ENCODE measurements around the gene CLEC2D. TPM values are rescaled to one million over a fixed set of nuclear protein-coding genes. Genes with fewer than 3 reads are reported as not detected.
"Not testable (repeated sequence)": the region's sequence is repeated elsewhere in the genome, so short reads cannot be mapped to it uniquely, and the experiment has no call there.

The CLEC2D gene
- total RNA-seq, 2 donors from 2014 or later = 151 to 173 TPM

GRCh38 chr12:9669019-9669326 is 540 bp upstream of the CLEC2D start:
- no peaks in the 10 kb centered on the region for H3K9me3 ChIP-seq (ENCODE audit: control insufficient read depth, low read length, poor library complexity, severe bottlenecking)
- peak overlapping the region; percentile 98 for H3K27ac Mint-ChIP-seq
- ATAC-seq = no peak
- DNase-seq = no peak
- H3K4me3 Mint-ChIP-seq = peak overlapping the region; percentile 86
- peaks cover 59% of the 10 kb centered on the region for H3K4me1 Mint-ChIP-seq
- H3K27me3 Mint-ChIP-seq = no peaks in the 10 kb centered on the region
- H3K36me3 Mint-ChIP-seq (ENCODE audit: low read depth) = peaks cover 23% of the 10 kb centered on the region

DNA sequence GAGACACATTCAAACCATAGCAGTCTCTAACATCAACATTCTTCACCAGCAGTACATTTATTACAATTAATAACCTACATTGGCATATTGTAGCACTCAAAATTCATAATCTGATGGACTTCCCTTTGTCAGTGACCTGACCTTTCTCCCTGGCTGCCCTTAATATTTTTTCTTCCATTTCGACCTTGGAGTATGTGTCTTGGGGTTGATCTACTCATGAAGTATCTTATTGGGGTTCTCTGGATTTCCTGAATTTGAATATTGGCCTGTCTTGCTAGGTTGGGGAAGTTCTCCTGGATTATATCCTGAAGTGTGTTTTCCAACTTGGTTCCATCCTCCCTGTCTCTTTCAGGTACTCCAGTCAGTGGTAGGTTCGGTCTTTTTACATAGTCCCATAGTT is 2.8 kb downstream of the CLEC2D start:
- peak overlapping the region; percentile 98 for H3K4me3 Mint-ChIP-seq
- not testable (repeated sequence) for ATAC-seq

DNA sequence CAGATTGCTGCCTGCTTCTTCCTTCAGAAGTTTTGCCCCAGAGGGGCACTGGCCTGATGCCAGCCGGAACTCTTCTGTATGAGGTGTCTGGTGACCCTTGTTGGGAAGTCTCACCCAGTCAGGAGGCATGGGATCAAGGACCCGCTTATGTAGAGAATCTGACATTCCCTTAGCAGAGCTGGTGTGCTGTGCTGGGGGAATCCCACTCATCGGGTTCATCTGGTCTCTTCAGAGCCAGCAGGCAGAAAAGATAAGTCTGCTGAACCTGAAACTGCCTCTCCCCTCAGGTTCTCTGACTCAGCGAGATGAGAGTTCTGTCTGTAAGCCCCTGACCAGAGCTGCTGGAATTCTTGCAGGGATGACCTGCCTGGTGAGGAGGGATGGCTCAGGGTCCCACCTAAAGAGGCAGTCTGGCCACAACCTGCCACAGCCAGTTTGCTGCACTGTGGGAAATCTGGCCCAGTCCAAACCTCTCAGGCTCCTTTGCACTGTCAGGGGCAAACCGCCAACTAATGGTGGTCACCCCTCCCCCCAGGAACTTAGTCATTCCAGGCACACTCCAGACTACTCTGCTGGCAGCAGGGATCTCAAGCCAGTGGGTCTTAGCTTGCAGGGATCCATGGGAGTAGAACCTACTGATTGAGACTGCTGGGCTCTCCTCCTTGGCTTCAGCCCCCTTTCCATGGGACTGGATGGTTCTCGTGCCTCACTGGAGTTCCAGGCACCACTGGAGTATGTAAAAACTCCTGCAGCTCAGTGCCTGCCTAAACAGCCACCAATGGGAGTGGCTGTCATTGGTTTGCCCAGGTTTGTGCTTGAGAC is 4.1 kb downstream of the CLEC2D start:
- Mint-ChIP-seq H3K4me3 (peak overlapping the region; percentile 98), H3K27me3 (no peaks in the 10 kb centered on the region), H3K4me1 (peaks cover 73% of the 10 kb centered on the region), H3K27ac (peak overlapping the region; percentile 98), H3K36me3 (ENCODE audit: low read depth) (peaks cover 23% of the 10 kb centered on the region)
- no peaks in the 10 kb centered on the region for H3K9me3 ChIP-seq (ENCODE audit: control insufficient read depth, low read length, poor library complexity, severe bottlenecking)
- peak; percentile 24 to 50 (median 26) for DNase-seq
- ATAC-seq = peak; percentile 66

More for the DNA sequence above, 2.8 kb downstream of the CLEC2D start:
- not testable (repeated sequence) for DNase-seq; H3K9me3 ChIP-seq (ENCODE audit: control insufficient read depth, low read length, poor library complexity, severe bottlenecking); H3K27me3 Mint-ChIP-seq
- H3K27ac Mint-ChIP-seq = peak overlapping the region; percentile 98
- H3K4me1 Mint-ChIP-seq = peaks cover 73% of the 10 kb centered on the region
- H3K36me3 Mint-ChIP-seq (ENCODE audit: low read depth) = peaks cover 22% of the 10 kb centered on the region

DNA sequence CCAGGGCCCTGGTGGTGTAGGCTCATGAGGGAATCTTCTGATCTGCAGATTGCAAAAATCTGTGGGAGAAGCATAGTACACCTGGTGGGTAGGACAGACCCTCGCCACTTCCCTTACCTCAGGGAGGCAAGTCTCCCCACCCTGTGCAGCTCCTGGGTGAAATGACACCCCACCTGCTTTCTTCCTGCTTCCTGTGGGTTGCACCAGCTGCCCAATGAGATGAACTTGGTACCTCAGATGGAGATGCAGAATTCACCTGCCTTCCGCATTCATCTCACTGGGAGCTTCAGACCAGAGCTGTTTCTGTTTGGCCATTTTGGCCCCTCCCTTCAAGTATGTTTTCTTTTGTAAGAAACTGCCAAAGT is 4.7 kb downstream of the CLEC2D start:
- H3K4me1 Mint-ChIP-seq = peaks cover 72% of the 10 kb centered on the region
- H3K9me3 ChIP-seq (ENCODE audit: control insufficient read depth, low read length, poor library complexity, severe bottlenecking) = no peaks in the 10 kb centered on the region
- ATAC-seq (peak; percentile 21), DNase-seq (peak in 2 of 3 donors; percentile 15 to 31)
- peak overlapping the region; percentile 98 for H3K4me3 Mint-ChIP-seq
- peaks cover 23% of the 10 kb centered on the region for H3K36me3 Mint-ChIP-seq (ENCODE audit: low read depth)
- H3K27me3 Mint-ChIP-seq = no peaks in the 10 kb centered on the region
- peak overlapping the region; percentile 98 for H3K27ac Mint-ChIP-seq

DNA sequence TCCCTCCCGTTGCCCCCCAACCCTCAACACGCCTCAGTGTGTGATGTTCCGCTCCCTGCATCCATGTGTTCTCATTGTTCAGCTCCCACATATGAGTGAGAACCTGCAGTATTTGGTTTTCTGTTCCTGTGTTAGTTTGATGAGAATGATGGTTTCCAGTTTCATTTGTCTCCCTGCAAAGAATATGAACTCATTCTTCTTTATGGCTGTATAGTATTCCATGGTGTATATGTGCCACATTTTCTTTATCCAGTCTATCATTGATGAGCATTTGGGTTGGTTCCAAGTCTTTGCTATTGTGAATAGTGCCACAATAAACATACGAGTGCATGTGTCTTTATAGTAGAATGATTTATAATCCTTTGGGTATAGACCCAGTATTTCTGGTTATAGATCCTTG is 13.0 kb downstream of the CLEC2D start:
- DNase-seq, ATAC-seq, H3K4me3 Mint-ChIP-seq, H3K27me3 Mint-ChIP-seq: not testable (repeated sequence)
- Mint-ChIP-seq H3K27ac (peak overlapping the region; percentile 75), H3K4me1 (peaks cover 49% of the 10 kb centered on the region), H3K36me3 (ENCODE audit: low read depth) (peaks cover 20% of the 10 kb centered on the region)
- H3K9me3 ChIP-seq (ENCODE audit: control insufficient read depth, low read length, poor library complexity, severe bottlenecking) = peaks cover 16% of the 10 kb centered on the region

DNA sequence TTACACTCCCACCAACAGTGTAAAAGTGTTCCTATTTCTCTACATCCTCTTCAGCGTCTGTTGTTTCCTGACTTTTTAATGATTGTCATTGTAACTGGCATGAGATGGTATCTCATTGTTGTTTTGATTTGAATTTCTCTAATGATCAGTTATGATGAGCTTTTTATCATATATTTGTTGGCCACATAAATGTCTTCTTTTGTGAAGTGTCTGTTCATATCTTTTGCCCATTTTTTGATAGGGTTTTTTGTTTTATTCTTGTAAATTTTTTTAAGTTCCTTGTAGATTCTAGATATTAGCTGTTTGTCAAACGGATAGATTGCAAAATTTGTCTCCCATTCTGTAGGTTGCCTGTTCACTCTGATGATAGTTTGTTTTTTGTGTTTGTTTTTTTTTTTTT is 13.4 kb downstream of the CLEC2D start:
- not testable (repeated sequence) for ATAC-seq, H3K27me3 Mint-ChIP-seq, DNase-seq
- peaks cover 16% of the 10 kb centered on the region for H3K9me3 ChIP-seq (ENCODE audit: control insufficient read depth, low read length, poor library complexity, severe bottlenecking)
- H3K36me3 Mint-ChIP-seq (ENCODE audit: low read depth) = peaks cover 20% of the 10 kb centered on the region
- H3K27ac Mint-ChIP-seq = peak overlapping the region; percentile 75
- peak overlapping the region; percentile 34 for H3K4me3 Mint-ChIP-seq
- H3K4me1 Mint-ChIP-seq = peaks cover 44% of the 10 kb centered on the region

DNA sequence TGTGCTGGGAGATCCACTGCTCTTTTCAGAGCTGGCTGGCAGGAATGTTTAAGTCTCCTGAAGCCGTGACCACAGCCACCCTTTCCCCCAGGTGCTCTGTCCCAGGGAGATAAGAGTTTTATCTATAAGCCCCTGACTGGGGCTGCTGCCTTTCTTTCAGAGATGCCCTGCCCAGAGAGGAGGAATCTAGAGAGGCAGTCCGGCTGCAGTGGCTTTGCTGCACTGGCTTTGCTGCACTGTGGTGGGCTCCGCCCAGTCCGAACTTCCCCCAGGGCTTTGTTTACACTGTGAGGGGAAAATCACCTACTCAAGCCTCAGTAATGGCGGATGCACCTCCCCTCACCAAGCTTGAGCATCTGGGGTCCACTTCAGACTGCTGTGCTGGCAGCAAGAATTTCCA is 15.9 kb downstream of the CLEC2D start:
- Mint-ChIP-seq H3K27ac (peak overlapping the region; percentile 75), H3K4me1 (peaks cover 28% of the 10 kb centered on the region), H3K36me3 (ENCODE audit: low read depth) (peaks cover 20% of the 10 kb centered on the region), H3K4me3 (peak overlapping the region; percentile 72)
- H3K27me3 Mint-ChIP-seq, DNase-seq: not testable (repeated sequence)
- ATAC-seq = peak; percentile 36
- peaks cover 21% of the 10 kb centered on the region for H3K9me3 ChIP-seq (ENCODE audit: control insufficient read depth, low read length, poor library complexity, severe bottlenecking)

DNA sequence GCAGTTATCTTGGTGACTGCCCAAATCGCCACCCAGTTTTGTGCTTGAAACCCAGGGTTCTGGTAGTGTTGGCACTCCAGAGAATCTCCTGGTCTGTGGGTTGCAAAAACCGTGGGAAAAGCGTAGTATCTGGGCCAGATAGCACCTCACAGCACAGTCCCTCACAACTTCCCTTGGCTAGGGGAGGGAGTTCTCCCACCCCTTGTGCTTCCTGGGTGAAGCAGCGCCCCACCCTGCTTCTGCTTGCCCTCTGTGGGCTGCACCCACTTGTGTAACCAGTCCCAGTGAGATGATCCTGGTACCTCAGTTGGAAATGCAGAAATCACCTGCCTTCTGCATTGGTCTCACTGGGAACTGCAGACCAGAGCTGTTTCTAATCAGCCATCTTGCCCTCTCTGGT is 16.4 kb downstream of the CLEC2D start:
- no peak for DNase-seq
- H3K9me3 ChIP-seq (ENCODE audit: control insufficient read depth, low read length, poor library complexity, severe bottlenecking) = peaks cover 21% of the 10 kb centered on the region
- H3K4me3 Mint-ChIP-seq = peak overlapping the region; percentile 55
- no peaks in the 10 kb centered on the region for H3K27me3 Mint-ChIP-seq
- peak; percentile 36 for ATAC-seq
- H3K27ac Mint-ChIP-seq = peak overlapping the region; percentile 75
- H3K4me1 Mint-ChIP-seq = peaks cover 28% of the 10 kb centered on the region
- H3K36me3 Mint-ChIP-seq (ENCODE audit: low read depth) = peaks cover 20% of the 10 kb centered on the region

DNA sequence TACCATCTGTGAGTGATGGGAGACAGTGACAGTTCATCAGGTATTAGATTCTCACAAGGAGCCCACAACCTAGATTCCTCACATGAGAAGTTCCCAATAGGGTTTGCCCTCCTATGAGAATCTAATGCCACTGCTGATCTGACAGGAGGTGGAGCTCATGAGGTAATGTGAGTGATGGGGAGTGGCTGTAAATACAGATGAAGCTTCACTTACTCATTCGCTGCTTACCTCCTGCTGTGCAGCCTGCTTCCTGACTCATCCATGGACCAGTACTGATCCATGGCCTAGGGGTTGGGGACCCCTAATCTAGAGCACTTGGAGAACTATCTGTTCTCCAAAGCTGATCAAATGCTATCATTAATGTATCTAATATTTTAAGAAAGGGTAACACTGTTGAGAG is 17.7 kb downstream of the CLEC2D start:
- Mint-ChIP-seq H3K27me3 (no peaks in the 10 kb centered on the region), H3K4me1 (peaks cover 28% of the 10 kb centered on the region), H3K27ac (peak overlapping the region; percentile 6)

GRCh38 chr12:9692909-9693308 is 23.4 kb downstream of the CLEC2D start:
- ATAC-seq = no peak
- H3K36me3 Mint-ChIP-seq (ENCODE audit: low read depth) = peaks cover 10% of the 10 kb centered on the region
- H3K27me3 Mint-ChIP-seq = no peaks in the 10 kb centered on the region
- no peak overlapping the region for H3K4me3 Mint-ChIP-seq
- H3K27ac Mint-ChIP-seq = peak overlapping the region; percentile 84
- H3K4me1 Mint-ChIP-seq = peaks cover 2% of the 10 kb centered on the region
- peaks cover 29% of the 10 kb centered on the region for H3K9me3 ChIP-seq (ENCODE audit: control insufficient read depth, low read length, poor library complexity, severe bottlenecking)
- DNase-seq = no peak

More for the DNA sequence above, 17.7 kb downstream of the CLEC2D start:
- H3K9me3 ChIP-seq (ENCODE audit: control insufficient read depth, low read length, poor library complexity, severe bottlenecking) = peaks cover 15% of the 10 kb centered on the region
- Mint-ChIP-seq H3K4me3 (no peak overlapping the region), H3K36me3 (ENCODE audit: low read depth) (peaks cover 21% of the 10 kb centered on the region)
- peak; percentile 41 for ATAC-seq
- no peak for DNase-seq

DNA sequence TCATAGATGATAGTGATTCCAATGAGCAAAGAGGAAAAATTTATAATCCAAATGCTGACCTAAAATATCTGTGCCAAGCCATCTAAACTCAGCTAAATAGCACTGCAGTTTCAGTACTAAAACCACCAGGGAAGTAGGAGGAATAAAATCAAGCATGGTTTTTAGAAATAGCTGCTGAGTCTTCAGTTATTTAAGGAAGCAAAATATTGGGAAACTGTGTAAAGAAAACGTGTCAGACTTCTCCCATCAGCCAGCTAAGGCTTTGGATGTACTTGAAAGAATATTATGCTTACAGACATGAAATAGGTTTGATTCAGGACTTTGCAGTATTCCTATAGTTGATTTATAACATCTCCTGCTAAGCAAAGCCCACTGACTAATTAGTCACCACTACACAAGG is 24.7 kb downstream of the CLEC2D start:
- H3K36me3 Mint-ChIP-seq (ENCODE audit: low read depth) = peaks cover 10% of the 10 kb centered on the region
- peak overlapping the region; percentile 39 for H3K27ac Mint-ChIP-seq
- peaks cover 26% of the 10 kb centered on the region for H3K9me3 ChIP-seq (ENCODE audit: control insufficient read depth, low read length, poor library complexity, severe bottlenecking)
- H3K4me3 Mint-ChIP-seq = no peak overlapping the region
- peaks cover 2% of the 10 kb centered on the region for H3K4me1 Mint-ChIP-seq
- DNase-seq (no peak), ATAC-seq (no peak)
- no peaks in the 10 kb centered on the region for H3K27me3 Mint-ChIP-seq

- H3K27ac Mint-ChIP-seq; H3K4me1 Mint-ChIP-seq; DNase-seq; H3K27me3 Mint-ChIP-seq; H3K36me3 Mint-ChIP-seq (ENCODE audit: low read depth); ATAC-seq; H3K4me3 Mint-ChIP-seq: not testable (repeated sequence)
- H3K9me3 ChIP-seq (ENCODE audit: control insufficient read depth, low read length, poor library complexity, severe bottlenecking) = peaks cover 19% of the 10 kb centered on the region
Observed at GRCh38 chr12:9695150-9695549, 25.6 kb downstream of the CLEC2D start.

- H3K27ac Mint-ChIP-seq; DNase-seq; H3K36me3 Mint-ChIP-seq (ENCODE audit: low read depth); H3K4me3 Mint-ChIP-seq; ATAC-seq; H3K27me3 Mint-ChIP-seq; H3K4me1 Mint-ChIP-seq: not testable (repeated sequence)
- peaks cover 18% of the 10 kb centered on the region for H3K9me3 ChIP-seq (ENCODE audit: control insufficient read depth, low read length, poor library complexity, severe bottlenecking)
Observed at GRCh38 chr12:9695661-9696060, 26.1 kb downstream of the CLEC2D start.

DNA sequence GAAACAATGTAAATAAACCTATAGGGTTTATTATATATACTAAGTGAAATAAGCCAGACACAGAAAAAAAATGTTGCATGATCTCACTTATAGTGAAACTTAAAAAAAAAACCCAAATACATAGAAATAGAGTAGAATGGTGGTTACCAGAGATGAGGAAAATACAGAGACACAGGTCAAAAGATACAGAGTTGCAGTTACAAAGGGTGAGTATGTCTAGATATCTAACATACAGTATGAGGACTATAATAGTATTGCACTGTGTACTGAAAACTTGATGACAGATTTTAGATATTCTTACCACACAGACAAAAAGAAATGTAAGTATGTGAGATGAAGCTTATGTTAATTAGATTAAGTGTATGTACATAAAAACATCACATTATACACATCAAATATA is 28.1 kb downstream of the CLEC2D start:
- no peak for DNase-seq
- peaks cover 17% of the 10 kb centered on the region for H3K4me1 Mint-ChIP-seq
- no peaks in the 10 kb centered on the region for H3K27me3 Mint-ChIP-seq
- no peak overlapping the region for H3K4me3 Mint-ChIP-seq
- peak overlapping the region; percentile 96 for H3K27ac Mint-ChIP-seq
- no peak for ATAC-seq
- H3K36me3 Mint-ChIP-seq (ENCODE audit: low read depth) = peaks cover 2% of the 10 kb centered on the region
- peaks cover 18% of the 10 kb centered on the region for H3K9me3 ChIP-seq (ENCODE audit: control insufficient read depth, low read length, poor library complexity, severe bottlenecking)
